Measurements from ENCODE around the gene SLC22A14.

SLC22A14 gene

DNA sequence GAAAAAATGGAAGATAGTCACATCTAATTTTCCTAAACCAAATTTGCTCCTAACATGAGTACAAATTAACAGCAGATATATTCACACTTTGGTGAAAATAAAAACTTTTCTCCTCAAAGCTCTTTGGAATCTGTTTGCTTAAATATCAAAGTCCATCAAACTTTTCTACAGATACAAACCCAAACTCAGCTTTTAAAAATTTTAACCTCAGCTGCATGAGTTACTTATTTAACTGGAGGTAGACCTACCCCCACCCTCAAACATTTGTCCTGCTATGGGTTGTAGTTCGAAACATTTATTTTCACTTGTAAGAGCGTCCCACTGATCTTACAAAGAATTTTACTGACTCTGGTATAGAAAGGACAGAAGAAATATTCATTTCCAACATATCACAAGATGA, 55.6 kb downstream of the SLC22A14 start:
- no peak for DNase-seq (ENCODE audit: low read depth in 1 of 2, low spot score in 1 of 2)

GRCh38 chr3:38343797-38344594, 61.9 kb downstream of the SLC22A14 start:
- DNase-seq (ENCODE audit: low read depth in 1 of 2, low spot score in 1 of 2): no peak

DNA sequence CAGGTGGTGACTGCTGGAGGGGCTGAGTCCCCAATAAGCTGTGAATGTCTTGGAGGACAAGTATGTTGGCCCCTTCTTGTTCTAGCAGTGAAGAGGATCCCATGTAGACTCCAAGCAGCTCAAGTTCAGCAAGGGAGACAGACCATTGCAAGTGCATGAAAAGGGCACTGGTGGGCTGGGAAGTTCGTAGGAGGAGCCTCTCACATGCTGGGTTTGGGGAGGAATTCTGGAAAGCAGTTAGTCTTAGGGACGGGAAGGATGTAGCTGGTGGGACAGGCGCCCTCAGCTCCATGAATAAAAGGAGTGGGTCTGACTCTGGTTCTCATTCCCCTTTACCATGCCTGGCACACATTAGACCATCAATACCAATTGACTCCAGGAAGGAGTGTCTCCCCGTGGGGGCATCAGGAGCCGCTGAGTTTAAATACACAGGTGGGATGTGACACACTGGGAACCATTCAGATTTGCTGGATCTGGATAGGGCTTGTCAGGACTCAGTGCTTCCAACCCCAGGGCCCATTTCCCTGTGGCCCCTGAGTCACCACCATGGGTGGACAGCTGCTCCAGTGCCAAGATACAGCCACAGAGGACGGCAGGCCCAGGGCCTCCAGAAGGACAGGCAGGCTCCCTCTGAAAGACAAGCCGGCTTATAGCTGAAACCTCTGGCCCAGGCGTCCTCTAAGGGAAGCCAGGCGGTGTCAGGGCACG, 63.9 kb downstream of the SLC22A14 start:
- DNase-seq (ENCODE audit: low read depth in 1 of 2, low spot score in 1 of 2): no peak

- peak; percentile 43 to 57 for DNase-seq (ENCODE audit: low read depth in 1 of 2, low spot score in 1 of 2)
Measured at GRCh38 chr3:38346587-38347410, 64.7 kb downstream of the SLC22A14 start, which contains the start of gene XYLB. Gene XYLB, plus strand, starts transcription at chr3:38346785. Its CDS starts 84 bp downstream, at chr3:38346869.

DNA sequence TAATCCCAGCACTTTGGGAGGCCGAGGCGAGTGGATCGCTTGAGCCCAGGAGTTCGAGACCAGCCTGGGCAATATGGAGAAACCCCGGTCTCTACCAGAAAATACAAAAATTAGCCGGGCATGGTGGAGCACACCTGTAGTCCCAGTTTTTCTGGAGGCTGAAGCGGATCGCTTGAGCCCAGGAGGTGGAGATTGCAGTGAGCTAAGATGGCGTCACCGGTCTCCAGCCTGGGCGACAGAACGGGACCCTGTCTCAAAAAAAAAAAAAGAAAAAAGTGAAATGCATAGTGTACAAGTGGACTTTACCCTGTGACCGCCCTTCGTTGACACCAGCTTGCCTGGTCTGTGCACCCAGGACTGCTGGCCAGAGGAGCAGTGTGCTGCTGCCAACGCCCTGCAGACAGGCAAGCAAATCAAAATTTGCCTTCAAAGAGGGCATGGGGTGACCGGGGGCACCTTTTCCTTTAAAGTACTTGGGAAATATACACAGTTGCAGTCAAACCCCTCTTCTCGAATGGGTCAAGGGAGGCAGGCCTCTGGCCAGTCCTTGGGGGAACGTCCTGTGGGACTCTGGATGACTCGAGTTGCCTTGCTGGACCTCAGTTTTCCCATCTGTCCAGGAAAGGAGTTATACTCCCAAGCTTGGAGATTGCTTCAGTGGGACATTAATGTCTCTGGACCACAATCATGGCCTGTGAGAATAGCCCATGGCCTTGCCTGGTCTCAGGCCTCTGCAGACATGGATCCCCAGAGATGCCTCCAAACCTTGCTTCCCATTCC, 65.5 kb downstream of the SLC22A14 start:
- no peak for DNase-seq (ENCODE audit: low read depth in 1 of 2, low spot score in 1 of 2)

DNA sequence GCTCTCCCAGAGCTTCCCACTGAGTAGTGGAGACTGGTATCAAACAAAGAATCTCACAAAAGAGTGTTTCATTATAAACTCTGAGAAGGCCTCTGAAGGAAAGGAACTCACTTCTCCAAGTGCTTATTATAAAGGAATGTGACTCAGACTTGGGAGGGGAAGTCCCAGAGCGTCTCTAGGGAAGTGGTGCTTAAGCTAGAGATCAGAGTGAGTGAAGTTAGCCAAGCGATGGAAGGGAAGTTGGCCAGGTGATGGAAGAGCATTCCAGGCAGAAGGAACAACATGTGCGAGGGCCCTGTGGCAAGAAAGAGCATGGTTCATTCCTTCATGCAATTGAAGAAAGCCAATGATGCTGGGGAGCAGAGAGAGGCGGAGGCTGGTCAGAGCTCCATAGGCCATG, 66.8 kb downstream of the SLC22A14 start:
- no peak for DNase-seq (ENCODE audit: low read depth in 1 of 2, low spot score in 1 of 2)

DNA sequence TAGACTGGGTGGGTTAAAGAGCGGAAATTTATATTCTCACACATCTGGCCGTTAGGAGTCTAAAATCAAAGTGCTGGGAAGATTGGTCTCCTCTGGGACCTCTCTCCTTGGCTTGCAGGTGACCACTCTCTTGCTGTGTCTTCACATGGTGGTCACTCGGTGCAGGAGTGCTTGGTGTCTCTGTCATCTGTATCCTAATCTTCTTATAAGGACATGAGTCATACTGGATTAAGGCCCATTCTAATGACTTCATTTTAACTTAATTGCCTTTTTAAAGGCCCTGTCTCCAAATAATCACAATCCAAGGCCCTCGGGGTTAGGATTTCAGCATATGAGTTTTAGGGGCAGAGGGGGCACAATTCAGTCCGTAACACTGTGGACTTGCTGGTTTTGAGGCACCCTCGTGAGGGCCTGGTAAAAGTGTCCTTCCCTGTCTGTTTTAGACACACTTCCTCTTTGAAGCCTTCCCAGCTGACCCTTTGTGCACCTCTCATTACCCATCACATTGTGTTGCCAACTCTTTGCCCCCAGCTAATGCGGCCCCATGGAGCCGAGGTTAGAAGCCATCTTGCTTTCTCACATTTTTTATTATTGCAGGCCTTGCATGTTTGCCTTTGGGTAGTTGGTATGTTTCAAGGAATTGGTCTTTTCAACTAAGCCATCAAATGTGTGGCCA, 67.7 kb downstream of the SLC22A14 start:
- no peak for DNase-seq (ENCODE audit: low read depth in 1 of 2, low spot score in 1 of 2)

DNA sequence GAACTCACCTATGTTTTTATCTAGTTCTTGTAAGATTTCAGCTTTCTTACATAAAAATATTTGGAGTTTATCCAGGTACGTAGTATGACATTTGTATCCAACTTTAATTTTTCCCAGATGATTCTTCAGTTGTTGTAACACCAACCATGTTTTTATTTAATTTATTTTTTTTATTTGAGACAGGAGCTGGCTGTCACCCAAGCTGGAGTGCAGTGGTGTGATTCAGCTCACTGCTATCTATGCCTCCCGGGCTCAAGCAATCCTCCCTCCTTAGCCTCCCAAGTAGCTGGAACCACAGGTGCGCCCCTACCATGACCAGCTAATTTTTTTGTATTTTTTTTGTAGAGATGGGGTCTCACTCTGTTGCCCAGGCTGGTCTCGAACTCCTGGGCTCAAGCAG, 71.1 kb downstream of the SLC22A14 start:
- DNase-seq (ENCODE audit: low read depth in 1 of 2, low spot score in 1 of 2): no peak

DNA sequence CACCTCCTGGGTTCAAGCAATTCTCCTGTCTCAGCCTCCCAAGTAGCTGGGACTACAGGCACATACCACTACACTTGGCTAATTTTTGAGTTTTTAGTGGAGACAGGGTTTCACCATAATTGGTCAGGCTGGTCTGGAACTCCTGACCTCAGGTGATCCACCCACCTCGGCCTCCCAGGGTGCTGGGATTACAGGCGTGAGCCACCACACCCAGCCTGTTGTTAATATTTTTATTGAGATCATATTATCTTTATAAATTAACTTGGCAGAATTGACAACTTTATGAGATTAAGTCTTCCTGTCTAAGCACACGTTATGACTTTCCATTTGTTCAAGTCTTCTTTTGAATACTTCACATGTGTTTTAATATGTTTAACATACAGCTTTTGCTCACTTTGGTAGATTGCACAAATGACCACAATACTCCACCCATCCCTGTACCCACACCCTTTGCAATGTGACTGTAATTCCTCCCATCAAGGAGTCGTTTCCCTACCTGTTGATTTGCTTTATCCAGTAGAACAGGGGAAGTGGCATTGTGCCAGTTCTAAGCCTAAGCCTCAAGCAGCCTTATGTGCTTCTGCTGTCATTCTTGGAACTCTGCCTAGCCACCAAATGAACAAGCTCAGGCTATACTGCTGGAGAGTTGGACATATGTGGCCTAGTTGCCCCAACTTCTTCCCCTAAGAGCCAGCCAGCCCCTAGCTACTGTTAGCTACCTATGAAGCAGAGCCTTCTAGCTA, 72.7 kb downstream of the SLC22A14 start:
- DNase-seq (ENCODE audit: low read depth in 1 of 2, low spot score in 1 of 2): no peak

GRCh38 chr3:38359038-38359437, 76.9 kb downstream of the SLC22A14 start:
- DNase-seq (ENCODE audit: low read depth in 1 of 2, low spot score in 1 of 2): no peak

DNA sequence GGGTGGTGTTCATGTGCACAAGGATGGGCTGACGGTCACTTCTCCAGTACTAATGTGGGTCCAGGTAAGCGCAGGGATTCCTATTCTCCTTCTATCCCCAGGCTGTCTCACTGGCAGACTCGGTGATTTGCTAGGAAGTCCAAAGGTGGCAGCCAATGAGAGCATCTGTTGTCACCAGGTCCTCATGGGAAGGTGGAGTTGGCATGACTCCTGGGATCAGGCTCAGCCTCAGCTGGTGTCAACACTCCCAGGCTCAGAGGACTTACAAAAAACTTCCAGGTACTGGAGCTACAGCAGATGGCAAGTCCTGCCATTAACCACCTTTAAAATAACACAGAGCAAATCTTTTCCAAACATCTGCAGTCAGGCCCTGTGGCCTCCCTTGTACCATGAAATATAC, 78.3 kb downstream of the SLC22A14 start:
- no peak for DNase-seq (ENCODE audit: low read depth in 1 of 2, low spot score in 1 of 2)

- no peak for DNase-seq (ENCODE audit: low read depth in 1 of 2, low spot score in 1 of 2)
Measured at GRCh38 chr3:38361496-38361895, 79.4 kb downstream of the SLC22A14 start.

GRCh38 chr3:38362825-38363224, 80.7 kb downstream of the SLC22A14 start:
- no peak for DNase-seq (ENCODE audit: low read depth in 1 of 2, low spot score in 1 of 2)

DNA sequence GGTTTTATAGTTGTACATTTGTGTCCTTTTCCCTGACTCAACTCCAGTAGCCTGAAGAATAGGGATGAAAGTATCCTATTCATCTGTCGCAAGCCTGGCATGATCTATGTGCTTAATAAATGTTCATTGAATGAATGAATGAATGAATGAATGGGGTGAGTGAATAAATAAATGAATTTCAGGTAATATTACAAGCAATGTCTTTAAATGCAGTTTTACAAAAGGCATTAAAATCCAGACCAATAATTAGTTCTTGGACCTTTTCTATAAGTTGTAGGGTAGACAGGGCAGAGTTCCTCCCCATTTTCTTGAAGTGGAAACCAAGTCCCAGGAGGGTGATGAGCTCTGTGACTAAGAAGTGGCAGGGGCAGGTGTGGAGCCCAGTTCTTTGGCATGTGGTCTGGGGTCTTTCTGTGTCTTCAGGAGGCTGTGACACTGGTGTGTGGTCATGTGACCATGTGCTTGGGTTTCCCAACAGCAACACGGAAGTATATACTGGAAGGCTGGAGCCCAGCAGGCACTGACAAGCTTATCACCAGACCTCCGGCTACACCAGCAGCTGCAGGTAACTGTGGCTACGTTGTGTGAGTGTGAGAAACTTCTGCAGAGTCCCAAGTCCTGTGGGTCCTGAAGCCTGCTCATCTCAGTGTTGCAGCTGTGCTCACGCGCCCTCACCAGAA, 82.8 kb downstream of the SLC22A14 start:
- DNase-seq (ENCODE audit: low read depth in 1 of 2, low spot score in 1 of 2): no peak

DNA sequence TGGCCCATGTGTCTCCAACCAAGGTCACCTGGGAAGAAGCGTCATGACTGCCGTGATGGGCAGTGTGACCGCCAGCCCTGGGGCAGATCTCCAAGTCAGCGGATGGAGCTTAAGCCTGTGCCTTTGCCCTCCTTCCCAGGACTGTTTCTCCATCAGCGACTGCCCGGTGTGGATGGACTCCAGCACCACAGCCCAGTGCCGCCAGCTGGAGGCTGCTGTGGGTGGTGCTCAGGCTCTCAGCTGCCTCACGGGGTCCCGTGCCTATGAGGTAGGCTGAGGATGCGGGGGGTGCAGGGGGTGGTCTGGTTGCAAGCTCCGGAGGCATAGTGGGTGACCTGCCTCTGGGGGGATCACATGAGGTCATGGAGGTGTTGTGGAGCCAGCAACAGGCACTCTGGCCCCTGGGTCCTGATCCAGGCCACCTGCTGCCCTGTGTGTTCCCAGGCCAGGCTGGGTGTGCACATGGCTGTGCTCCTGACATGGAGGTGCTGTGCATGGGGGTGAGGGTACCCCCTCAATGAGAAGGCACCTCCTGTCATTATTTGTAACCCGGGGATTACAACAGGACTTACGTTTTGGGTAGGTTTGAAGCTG, 83.5 kb downstream of the SLC22A14 start:
- DNase-seq (ENCODE audit: low read depth in 1 of 2, low spot score in 1 of 2): no peak

DNA sequence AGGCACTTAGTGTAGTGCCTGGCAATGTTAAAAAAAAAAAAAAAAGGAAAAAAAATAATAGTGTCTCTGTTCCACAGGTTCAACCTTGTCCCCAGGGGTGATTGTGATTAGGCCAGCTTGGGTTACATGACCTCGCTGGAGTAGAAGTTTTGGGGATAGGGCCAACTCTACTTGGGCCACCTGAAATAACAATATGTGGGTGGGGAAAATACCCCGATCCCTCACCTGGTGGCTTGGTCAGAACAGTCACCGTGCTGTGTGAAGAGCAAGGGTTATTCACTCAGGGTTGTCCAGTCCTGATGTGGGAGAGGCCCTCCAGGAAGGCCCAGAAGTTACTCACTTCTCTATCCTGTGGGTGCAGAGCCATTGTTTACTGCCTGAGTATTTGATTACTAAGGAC, 84.0 kb downstream of the SLC22A14 start:
- DNase-seq (ENCODE audit: low read depth in 1 of 2, low spot score in 1 of 2): no peak

GRCh38 chr3:38367779-38368178, 85.7 kb downstream of the SLC22A14 start:
- DNase-seq (ENCODE audit: low read depth in 1 of 2, low spot score in 1 of 2): no peak

Data from activated T-helper 1 cell treated with anti-CD3 and anti-CD28 coated beads, Interleukin-2, amount 50 U/mL, for 16 hours (primary cell).